ENCODE measurements around the gene ADH1B. TPM values are rescaled to one million over a fixed set of nuclear protein-coding genes. Genes with fewer than 3 reads are reported as not detected.

The ADH1B gene
- total RNA-seq, 1 experiment from 2014 or later, result 1.0 TPM

GRCh38 chr4:99352602-99353537 lies 31.7 kb upstream of the ADH1B start, which contains the start of gene ADH1C:
ADH1C (minus strand) TSS chr4:99352746; CDS start chr4:99352675, 71 bp downstream.
- ATAC-seq (no peak), DNase-seq (ENCODE audit: low spot score) (no peak)
- no peaks in the 10 kb centered on the region; the same call in none of the 2 replicates for H3K27me3 Mint-ChIP-seq (ENCODE audit: low read depth)
- H3K4me3 Mint-ChIP-seq, result no peak within 1 kb of the TSS
- no peaks in the 10 kb centered on the region for H3K4me1 Mint-ChIP-seq
- ChIA-PET POLR2A (no interaction called here), CTCF (no interaction called here)
- peaks cover 31% of the 10 kb centered on the region for H3K36me3 Mint-ChIP-seq
- TF ChIP-seq ZNF423 (CRISPR knock-in tag; IDR thresholded peaks at IDR 0.05) (no peak), IRF2 (CRISPR knock-in tag; IDR thresholded peaks at IDR 0.05; ENCODE audit: borderline replicate concordance, low read depth) (no peak), TEAD4 (CRISPR knock-in tag; IDR thresholded peaks at IDR 0.05) (no peak), TEAD1 (CRISPR knock-in tag; IDR thresholded peaks at IDR 0.05) (no peak), E2F5 (CRISPR knock-in tag; IDR thresholded peaks at IDR 0.05) (no peak)
- H3K27ac Mint-ChIP-seq, result no peak within 1 kb of the TSS
- peaks cover 48% of the 10 kb centered on the region for H3K9me3 Mint-ChIP-seq

- Mint-ChIP-seq H3K4me1 (no peaks in the 10 kb centered on the region), H3K4me3 (no peak overlapping the region), H3K27me3 (ENCODE audit: low read depth) (no peaks in the 10 kb centered on the region; the same call in none of the 2 replicates), H3K9me3 (peaks cover 36% of the 10 kb centered on the region), H3K27ac (no peak overlapping the region), H3K36me3 (peaks cover 21% of the 10 kb centered on the region)
- POLR2A ChIA-PET, result no interaction called here
- TF ChIP-seq ZNF671 (CRISPR knock-in tag; IDR thresholded peaks at IDR 0.05) (no peak), ELF4 (CRISPR knock-in tag; IDR thresholded peaks at IDR 0.05; ENCODE audit: low read depth) (no peak), ZNF121 (CRISPR knock-in tag; IDR thresholded peaks at IDR 0.05) (no peak), ZBTB21 (CRISPR knock-in tag; IDR thresholded peaks at IDR 0.05; ENCODE audit: borderline replicate concordance) (no peak), ZNF416 (CRISPR knock-in tag; IDR thresholded peaks at IDR 0.05) (no peak), ZNF532 (CRISPR knock-in tag; IDR thresholded peaks at IDR 0.05; ENCODE audit: borderline replicate concordance) (no peak)
- ATAC-seq, result no peak
- DNase-seq (ENCODE audit: low spot score), result no peak
- CTCF ChIA-PET, result no interaction called here
Measured at GRCh38 chr4:99351487-99351886, 30.3 kb upstream of the ADH1B start.

- ATAC-seq (no peak), DNase-seq (ENCODE audit: low spot score) (no peak)
- CTCF ChIA-PET, result interaction anchor here (1.5 kb wide), 1 partner anchor 28 kb away, joined by 4 read pairs; no protein-coding TSS in a partner anchor
- peaks cover 3% of the 10 kb centered on the region; the same call in 1 of the 2 replicates for H3K36me3 Mint-ChIP-seq
- peaks cover 15% of the 10 kb centered on the region for H3K9me3 Mint-ChIP-seq
- H3K4me3 Mint-ChIP-seq, result no peak overlapping the region
- no peaks in the 10 kb centered on the region; the same call in none of the 2 replicates for H3K27me3 Mint-ChIP-seq (ENCODE audit: low read depth)
- no peak overlapping the region for H3K27ac Mint-ChIP-seq
- no peaks in the 10 kb centered on the region for H3K4me1 Mint-ChIP-seq
- POLR2A ChIA-PET, result no interaction called here
- no peak for TF ChIP-seq TEAD4 (CRISPR knock-in tag; IDR thresholded peaks at IDR 0.05)
- TF ChIP-seq ZNF138 (CRISPR knock-in tag; conservative IDR thresholded peaks at IDR 0.05), result no peak
- no peak for TF ChIP-seq FOXP4 (CRISPR knock-in tag; IDR thresholded peaks at IDR 0.05)
- TF ChIP-seq FOXP1 (CRISPR knock-in tag; IDR thresholded peaks at IDR 0.05; ENCODE audit: borderline replicate concordance), result no peak
- no peak for TF ChIP-seq ZBTB43 (CRISPR knock-in tag; IDR thresholded peaks at IDR 0.05)
- TF ChIP-seq E2F4 (CRISPR knock-in tag; IDR thresholded peaks at IDR 0.05; ENCODE audit: borderline replicate concordance, low read depth), result no peak
- no peak for TF ChIP-seq GABPB1 (CRISPR knock-in tag; IDR thresholded peaks at IDR 0.05)
- TF ChIP-seq PREB (CRISPR knock-in tag; IDR thresholded peaks at IDR 0.05; ENCODE audit: borderline replicate concordance), result no peak
- no peak for TF ChIP-seq TEAD1 (CRISPR knock-in tag; IDR thresholded peaks at IDR 0.05)
- TF ChIP-seq SMAD3 (CRISPR knock-in tag; IDR thresholded peaks at IDR 0.05; ENCODE audit: borderline replicate concordance), result no peak
- no peak for TF ChIP-seq ZBTB21 (CRISPR knock-in tag; IDR thresholded peaks at IDR 0.05; ENCODE audit: borderline replicate concordance)
Measured at GRCh38 chr4:99349338-99349737, 28.1 kb upstream of the ADH1B start.

All from WTC11 (cell line).